ENCODE results near the gene TCF7L2.

Gene TCF7L2

GRCh38 chr10:113121153-113121552, 171.1 kb downstream of the TCF7L2 start:
- in situ Hi-C loops (cut with MboI; ENCODE audit: low pct_unique_long_range_greater_than_20kb, low sequenced_read_pairs, unreplicated experiment) = no loop called here
- TF ChIP-seq CTCF (IDR thresholded peaks at IDR 0.05; ENCODE audit: extremely low read depth, insufficient read depth, missing control alignments) = no peak
- DNase-seq (ENCODE audit: low spot score) = no peak

- no peak for DNase-seq (ENCODE audit: low spot score)
- TF ChIP-seq CTCF (IDR thresholded peaks at IDR 0.05; ENCODE audit: extremely low read depth, insufficient read depth, missing control alignments) = no peak
- in situ Hi-C loops (cut with MboI; ENCODE audit: low pct_unique_long_range_greater_than_20kb, low sequenced_read_pairs, unreplicated experiment) = no loop called here
These were observed 172.9 kb downstream of the TCF7L2 start for GRCh38 chr10:113122947-113123346.

DNA sequence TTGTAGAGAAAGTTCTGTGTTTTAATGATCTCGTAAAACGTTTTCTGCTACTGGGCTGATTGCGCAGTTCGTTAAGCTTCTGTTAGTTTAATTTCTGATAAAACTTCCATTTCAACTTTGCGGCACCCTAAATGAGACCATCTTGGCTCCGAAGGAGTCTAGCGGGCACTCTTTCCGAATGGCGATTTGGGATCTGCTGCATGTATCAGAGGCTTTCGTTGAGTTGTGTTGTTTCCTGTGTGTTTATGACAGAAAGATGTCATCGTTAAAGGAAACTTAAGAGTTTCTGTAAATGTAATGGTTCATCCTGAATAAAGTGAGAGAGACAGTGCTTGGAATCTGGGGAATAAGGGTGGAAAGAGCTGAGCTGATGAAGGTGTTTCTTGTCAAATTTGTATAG, 174.7 kb downstream of the TCF7L2 start:
- no peak for DNase-seq (ENCODE audit: low spot score)
- TF ChIP-seq CTCF (IDR thresholded peaks at IDR 0.05; ENCODE audit: extremely low read depth, insufficient read depth, missing control alignments) = no peak
- in situ Hi-C loops (cut with MboI; ENCODE audit: low pct_unique_long_range_greater_than_20kb, low sequenced_read_pairs, unreplicated experiment) = no loop called here

GRCh38 chr10:113125612-113126011, 175.6 kb downstream of the TCF7L2 start:
- TF ChIP-seq CTCF (IDR thresholded peaks at IDR 0.05; ENCODE audit: extremely low read depth, insufficient read depth, missing control alignments) = no peak
- in situ Hi-C loops (cut with MboI; ENCODE audit: low pct_unique_long_range_greater_than_20kb, low sequenced_read_pairs, unreplicated experiment) = no loop called here
- no peak for DNase-seq (ENCODE audit: low spot score)

- in situ Hi-C loops (cut with MboI; ENCODE audit: low pct_unique_long_range_greater_than_20kb, low sequenced_read_pairs, unreplicated experiment) = no loop called here
- peak; percentile 38 for DNase-seq (ENCODE audit: low spot score)
- peak; percentile 22 for TF ChIP-seq CTCF (IDR thresholded peaks at IDR 0.05; ENCODE audit: extremely low read depth, insufficient read depth, missing control alignments)
These were observed 176.5 kb downstream of the TCF7L2 start for GRCh38 chr10:113126229-113127201.

GRCh38 chr10:113127261-113127900, 177.3 kb downstream of the TCF7L2 start:
- TF ChIP-seq CTCF (IDR thresholded peaks at IDR 0.05; ENCODE audit: extremely low read depth, insufficient read depth, missing control alignments) = no peak
- DNase-seq (ENCODE audit: low spot score) = no peak
- in situ Hi-C loops (cut with MboI; ENCODE audit: low pct_unique_long_range_greater_than_20kb, low sequenced_read_pairs, unreplicated experiment) = no loop called here

Data from GM13977 (cell line).